Muscle of leg (tissue), 11 donors: ENCODE results near the gene ARHGAP42. TPM values are rescaled to one million over a fixed set of nuclear protein-coding genes. Genes with fewer than 3 reads are reported as not detected.

Experiments
- DNase-seq: peaks from one replicate; pipeline ENCODE4 v3.0.0; 2013
- H3K27ac ChIP-seq: one replicate; pipeline ENCODE4 v1.5.1; 2013; ENCODE audit warnings: mild to moderate bottlenecking, low read length, control low read depth
- H3K27me3 ChIP-seq: one replicate; pipeline ENCODE4 v1.6.1; 2013; ENCODE audit warnings: low read length; ENCODE audit not compliant: control insufficient read depth, insufficient read depth
- H3K36me3 ChIP-seq: one replicate; pipeline ENCODE4 v1.6.1; 2013; ENCODE audit warnings: low read length; ENCODE audit not compliant: control insufficient read depth, insufficient read depth
- H3K4me1 ChIP-seq: one replicate; pipeline ENCODE4 v1.6.1; 2013; ENCODE audit warnings: low read length; ENCODE audit not compliant: control insufficient read depth, insufficient read depth
- H3K4me3 ChIP-seq: one replicate; pipeline ENCODE4 v1.5.1; 2013; ENCODE audit warnings: low read length, control low read depth
- H3K9me3 ChIP-seq: replicated peaks from 2 replicates; pipeline ENCODE4 v1.6.1; 2013; ENCODE audit warnings: low read depth, low read length; ENCODE audit not compliant: control insufficient read depth
- WGBS: methylation state at CpG from one replicate; pipeline ENCODE4 v1.1.5; 2013; ENCODE audit warnings: missing lambda C conversion rate; ENCODE audit not compliant: insufficient coverage; 5-methylcytosine and 5-hydroxymethylcytosine counted together
- polyA plus RNA-seq, 8 donors: library from polyadenylated mRNA; unstranded; fragments of 120-200 nt; gene quantifications; one replicate each; pipeline versions ENCODE4 v1.2.1 to v1.2.3, GENCODE V29; 2013; ENCODE audit warnings: inconsistent platforms in 1 of 8, low replicate concordance in 1 of 8; ENCODE audit not compliant: insufficient read length in 8 of 8, insufficient read depth in 1 of 8
- total RNA-seq: library from RNA; stranded (reverse); fragments of 120-200 nt; gene quantifications from one replicate; pipeline ENCODE4 v1.2.4, GENCODE V29; 2013

ARHGAP42 gene
- total and polyA plus RNA-seq, 9 donors, result 17.8 to 29.6 (median 24.4) TPM

- Histone ChIP-seq H3K36me3 (no peaks in the 10 kb centered on the region), H3K4me3 (no peak overlapping the region), H3K27ac (peak overlapping the region; percentile 49), H3K27me3 (no peaks in the 10 kb centered on the region), H3K9me3 (no peaks in the 10 kb centered on the region), H3K4me1 (peaks cover 4% of the 10 kb centered on the region)
- DNase-seq, result peak; percentile 78
- WGBS, result no CpG with 5 or more reads among the region's 2 CpGs
These were observed 176.0 kb downstream of the ARHGAP42 start for GRCh38 chr11:100863080-100863581.

- WGBS, result no CpG with 5 or more reads among the region's 4 CpGs
- H3K27me3 ChIP-seq, result no peaks in the 10 kb centered on the region
- H3K9me3 ChIP-seq, result no peaks in the 10 kb centered on the region
- no peak overlapping the region for H3K4me3 ChIP-seq
- H3K4me1 ChIP-seq, result peaks cover 4% of the 10 kb centered on the region
- H3K36me3 ChIP-seq, result no peaks in the 10 kb centered on the region
- no peak overlapping the region for H3K27ac ChIP-seq
- DNase-seq, result no peak
These were observed 178.5 kb downstream of the ARHGAP42 start for GRCh38 chr11:100865443-100866065.

DNA sequence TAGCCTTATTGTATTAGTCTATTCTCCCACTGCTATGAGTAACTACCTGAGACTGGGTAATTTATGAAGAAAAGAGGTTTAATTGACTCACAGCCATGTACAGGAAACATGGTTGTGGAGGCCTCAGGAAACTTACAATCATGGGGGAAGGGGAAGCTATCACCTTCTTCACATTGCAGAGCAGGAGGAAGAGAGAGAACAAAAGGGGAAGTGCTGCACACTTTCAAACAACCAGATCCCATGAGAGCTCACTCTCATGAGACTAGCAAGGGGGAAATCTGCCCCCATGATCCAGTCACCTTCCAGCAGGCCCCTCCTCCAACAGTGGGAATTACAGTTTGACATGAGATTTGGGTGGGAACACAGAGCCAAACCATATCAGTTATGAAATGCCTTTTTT is 179.4 kb downstream of the ARHGAP42 start:
- no peak for DNase-seq
- Histone ChIP-seq H3K4me3 (no peak overlapping the region), H3K9me3 (no peaks in the 10 kb centered on the region), H3K27me3 (no peaks in the 10 kb centered on the region), H3K36me3 (no peaks in the 10 kb centered on the region), H3K27ac (no peak overlapping the region), H3K4me1 (peaks cover 4% of the 10 kb centered on the region)

DNA sequence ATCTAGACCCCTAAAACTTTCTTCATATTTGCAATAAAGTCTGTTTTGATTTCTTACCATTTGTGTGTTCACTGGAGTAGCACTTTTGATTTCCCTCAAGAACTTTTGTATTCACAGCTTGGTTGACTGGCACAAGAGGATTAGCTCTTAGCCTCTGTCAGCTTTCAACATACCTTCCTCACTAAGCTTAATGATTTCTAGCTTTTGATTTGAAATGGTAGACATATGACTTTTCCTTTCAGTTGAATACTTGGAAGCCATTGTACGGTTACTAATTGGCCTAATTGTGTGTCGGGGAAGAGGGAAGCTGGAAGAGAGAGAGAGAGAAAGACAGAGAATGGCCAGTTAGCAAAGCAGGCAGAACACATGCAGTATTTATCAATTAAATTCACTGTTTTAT is 180.5 kb downstream of the ARHGAP42 start:
- Histone ChIP-seq H3K4me1 (peaks cover 4% of the 10 kb centered on the region), H3K27me3 (no peaks in the 10 kb centered on the region), H3K4me3 (no peak overlapping the region), H3K9me3 (no peaks in the 10 kb centered on the region), H3K36me3 (no peaks in the 10 kb centered on the region), H3K27ac (no peak overlapping the region)
- 60% methylated on average over 1 of the region's 2 CpGs for WGBS
- no peak for DNase-seq

- Histone ChIP-seq H3K9me3 (no peaks in the 10 kb centered on the region), H3K27ac (no peak overlapping the region), H3K4me1 (peaks cover under 1% of the 10 kb centered on the region), H3K4me3 (no peak overlapping the region), H3K36me3 (no peaks in the 10 kb centered on the region), H3K27me3 (no peaks in the 10 kb centered on the region)
- DNase-seq, result no peak
- WGBS, result no CpG with 5 or more reads among the region's 1 CpG
These were observed 182.2 kb downstream of the ARHGAP42 start for GRCh38 chr11:100869328-100869727.

GRCh38 chr11:100870138-100870537 is 183.1 kb downstream of the ARHGAP42 start:
- no CpG with 5 or more reads among the region's 4 CpGs for WGBS

GRCh38 chr11:100872951-100873740 is 186.1 kb downstream of the ARHGAP42 start:
- WGBS, result no CpG with 5 or more reads among the region's 3 CpGs
- DNase-seq, result peak; percentile 42
- Histone ChIP-seq H3K27me3 (no peaks in the 10 kb centered on the region), H3K27ac (peak overlapping the region; percentile 52), H3K9me3 (no peaks in the 10 kb centered on the region), H3K4me3 (no peak overlapping the region), H3K36me3 (no peaks in the 10 kb centered on the region), H3K4me1 (peaks cover 2% of the 10 kb centered on the region)

More at GRCh38 chr11:100870138-100870537, 183.1 kb downstream of the ARHGAP42 start:
- H3K27me3 ChIP-seq, result no peaks in the 10 kb centered on the region
- H3K4me1 ChIP-seq, result peaks cover 2% of the 10 kb centered on the region
- H3K27ac ChIP-seq, result no peak overlapping the region
- no peaks in the 10 kb centered on the region for H3K36me3 ChIP-seq
- H3K4me3 ChIP-seq, result no peak overlapping the region
- DNase-seq, result no peak
- H3K9me3 ChIP-seq, result no peaks in the 10 kb centered on the region

DNA sequence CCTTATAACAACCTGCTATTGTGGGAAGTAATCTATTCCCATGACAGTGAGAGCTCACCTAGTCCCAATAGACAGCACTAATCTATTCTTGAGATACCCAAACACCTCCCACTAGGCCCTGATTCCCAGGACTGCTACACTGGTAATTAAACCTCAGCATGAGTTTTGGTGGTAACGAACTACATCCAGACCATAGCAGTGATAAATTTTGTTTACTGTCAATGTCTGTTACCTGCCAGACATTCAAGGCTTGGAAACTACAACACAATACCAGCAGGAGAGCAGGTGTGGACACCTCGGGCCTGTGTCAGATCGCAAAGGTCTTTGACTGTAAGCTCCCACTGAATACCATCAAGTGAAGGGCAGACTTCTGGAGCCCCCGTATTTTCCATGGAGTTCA is 187.1 kb downstream of the ARHGAP42 start:
- Histone ChIP-seq H3K27me3 (no peaks in the 10 kb centered on the region), H3K4me1 (peaks cover 2% of the 10 kb centered on the region), H3K36me3 (no peaks in the 10 kb centered on the region), H3K9me3 (no peaks in the 10 kb centered on the region), H3K27ac (no peak overlapping the region), H3K4me3 (no peak overlapping the region)
- no peak for DNase-seq
- WGBS, result 92% methylated on average over 4 of the region's 4 CpGs

DNA sequence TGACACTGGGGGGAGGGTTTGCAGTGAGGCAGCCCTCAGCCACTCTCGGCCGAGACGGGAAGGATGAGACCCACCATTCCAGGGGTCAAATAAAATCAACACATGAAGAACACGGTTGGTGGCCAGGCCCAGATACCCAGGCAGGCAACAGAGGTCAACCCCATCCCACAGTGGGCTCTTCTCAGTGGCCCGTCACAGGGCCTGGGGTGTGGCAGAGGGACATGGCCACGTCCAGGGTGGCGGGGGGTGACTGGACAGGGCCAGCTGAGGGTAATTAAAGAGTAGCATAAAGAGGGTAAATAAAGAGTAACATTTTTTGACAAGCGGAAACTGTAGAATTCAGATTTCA is 188.4 kb downstream of the ARHGAP42 start:
- peaks cover 3% of the 10 kb centered on the region for H3K9me3 ChIP-seq
- no peak for DNase-seq
- no peak overlapping the region for H3K4me3 ChIP-seq
- no peaks in the 10 kb centered on the region for H3K27me3 ChIP-seq
- no peaks in the 10 kb centered on the region for H3K36me3 ChIP-seq
- peaks cover 2% of the 10 kb centered on the region for H3K4me1 ChIP-seq
- WGBS, result 96% methylated on average over 3 of the region's 8 CpGs
- no peak overlapping the region for H3K27ac ChIP-seq

GRCh38 chr11:100876815-100877520 is 189.9 kb downstream of the ARHGAP42 start:
- peaks cover 2% of the 10 kb centered on the region for H3K4me1 ChIP-seq
- peaks cover 7% of the 10 kb centered on the region for H3K9me3 ChIP-seq
- H3K27me3 ChIP-seq, result no peaks in the 10 kb centered on the region
- DNase-seq, result peak; percentile 88
- no CpG with 5 or more reads among the region's 3 CpGs for WGBS
- H3K27ac ChIP-seq, result peak overlapping the region; percentile 73
- no peaks in the 10 kb centered on the region for H3K36me3 ChIP-seq
- H3K4me3 ChIP-seq, result no peak overlapping the region
